HG02885 (cell line): ENCODE measurements around the gene DKK3.
A peak's percentile ranks its signal among the peaks of the same experiment; 100 is the strongest.

Experiments used
- ATAC-seq: cut with Tn5 transposase; IDR thresholded peaks from one replicate; pipeline ENCODE4 v1.9.1; 2021; ENCODE audit warnings: mild to moderate bottlenecking; ENCODE audit not compliant: unreplicated experiment, poor library complexity

DKK3 gene

DNA sequence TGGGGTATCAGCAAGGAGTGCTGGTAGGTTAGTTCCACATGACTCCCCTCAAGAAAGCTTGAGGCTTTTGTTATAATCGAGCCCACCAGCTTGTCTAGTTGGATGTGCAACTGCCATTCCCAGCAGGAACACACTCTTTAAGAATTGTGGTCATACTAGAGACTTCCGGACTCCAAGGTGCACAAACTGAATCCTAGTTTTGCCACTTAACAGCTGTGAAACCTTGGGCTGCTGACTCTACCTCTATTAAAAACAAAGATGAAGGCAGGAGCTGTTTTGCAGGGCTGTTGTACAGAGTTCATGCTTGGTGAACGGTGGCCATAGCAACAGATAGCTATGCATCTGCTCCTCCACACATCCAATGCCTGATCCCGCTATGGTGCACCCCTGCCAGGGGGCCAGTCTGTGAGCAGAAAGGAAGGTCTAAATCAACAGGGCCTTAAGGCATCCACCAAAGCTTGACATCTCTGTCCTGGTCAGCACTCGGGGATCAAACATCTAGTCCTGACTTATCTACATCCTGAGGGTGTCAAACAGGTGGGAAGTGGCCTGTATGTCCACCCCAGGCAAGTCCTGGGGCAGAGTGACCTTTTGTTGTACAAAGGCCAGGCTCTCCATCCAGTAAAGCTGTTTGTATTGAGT is 36.4 kb downstream of the DKK3 start:
- ATAC-seq: no peak

DNA sequence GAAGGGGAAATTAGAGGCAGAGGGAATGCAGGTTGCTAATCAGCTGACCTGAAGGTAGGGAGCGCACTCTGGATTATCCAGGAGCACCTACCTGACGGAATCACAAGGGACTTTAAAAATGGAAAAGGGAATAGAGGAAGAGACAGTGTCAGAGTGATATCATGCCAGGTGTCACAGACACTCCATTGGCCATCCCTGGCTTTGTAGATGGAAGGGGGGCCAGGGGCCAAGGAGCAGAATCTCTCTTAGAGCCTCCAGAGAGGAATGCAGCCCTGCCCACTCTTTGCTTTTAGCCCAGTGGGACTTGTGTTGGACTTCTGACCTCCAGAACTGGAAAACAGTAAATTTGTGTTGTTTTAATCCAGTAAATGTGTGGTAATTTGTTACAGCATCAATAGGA is 37.9 kb downstream of the DKK3 start:
- ATAC-seq: no peak

DNA sequence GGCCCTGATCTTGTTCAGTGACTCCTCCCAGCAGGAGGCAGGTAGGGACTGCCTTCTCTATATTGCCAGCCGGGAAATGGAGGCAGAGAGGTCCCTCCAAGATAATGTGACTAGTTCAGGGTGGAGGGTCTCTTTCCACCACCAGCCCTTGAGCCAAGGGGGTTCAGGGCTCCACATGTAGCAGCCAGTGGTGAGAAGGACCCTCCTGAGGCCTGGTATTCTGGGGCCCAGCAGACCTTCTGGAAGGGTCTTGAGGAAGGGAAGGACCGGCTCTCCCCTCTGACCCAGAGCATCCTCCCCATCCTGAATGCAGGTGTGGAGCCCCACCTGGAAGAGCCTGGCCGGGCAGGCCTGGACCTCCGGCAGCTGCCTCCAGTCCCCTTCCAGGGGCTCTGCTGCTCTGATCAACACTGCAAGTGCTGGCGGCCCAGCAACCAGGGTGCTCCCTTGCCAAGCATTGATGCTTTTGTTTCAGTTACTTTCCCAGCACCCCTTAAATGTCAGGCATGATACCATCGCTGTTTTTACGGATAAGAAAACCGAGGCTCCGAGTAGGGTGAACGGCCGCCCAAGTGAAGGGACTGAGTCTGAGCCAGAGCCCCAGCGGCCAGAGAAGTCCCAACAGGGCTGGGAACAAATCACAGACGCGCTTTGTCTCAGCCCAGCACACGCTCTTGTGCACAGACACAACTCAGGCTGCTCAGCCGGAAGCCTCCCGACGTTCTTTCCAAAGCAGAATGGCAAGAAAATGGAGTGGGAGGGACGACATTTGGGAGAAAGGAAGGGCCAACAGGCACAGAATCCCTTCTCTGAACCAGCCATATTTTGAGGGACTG is 38.8 kb downstream of the DKK3 start:
- ATAC-seq: no peak

DNA sequence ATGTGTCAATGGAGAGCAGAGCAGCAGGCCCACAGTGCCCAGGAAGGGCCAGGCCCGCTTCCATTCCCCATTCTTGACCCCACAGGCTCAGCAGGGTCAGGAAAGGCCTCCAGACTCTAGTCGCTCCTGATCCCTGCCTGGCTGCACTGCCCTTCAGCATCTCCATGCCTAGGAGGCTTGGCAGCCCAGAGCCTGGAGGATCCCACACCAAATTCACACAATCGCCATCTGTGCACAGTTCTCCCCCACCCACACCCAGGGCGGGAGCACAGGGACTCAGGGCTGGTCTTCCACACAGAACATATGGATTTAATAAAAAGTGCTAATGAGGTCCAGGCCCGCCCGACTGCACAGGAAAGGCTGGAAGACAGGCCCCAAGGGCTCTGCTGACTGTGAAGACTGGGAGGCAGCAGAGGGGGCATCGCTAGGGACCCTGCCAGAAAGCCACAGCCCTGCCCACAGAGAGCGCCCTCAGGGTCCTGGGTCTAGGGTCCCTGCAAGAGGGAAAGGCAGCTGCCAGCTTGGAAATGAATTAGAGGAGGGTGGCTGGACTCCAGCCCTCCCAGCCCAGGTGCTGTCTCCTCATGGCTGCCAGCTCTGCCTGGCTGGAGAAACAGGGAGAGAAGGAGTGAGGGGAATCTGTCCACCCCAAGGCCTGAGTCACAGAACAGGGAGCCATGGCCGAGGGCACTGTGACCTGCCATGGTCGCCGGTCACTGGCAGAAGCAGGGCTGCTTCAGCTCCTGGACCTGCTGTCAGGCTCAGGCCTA is 39.7 kb downstream of the DKK3 start:
- no peak for ATAC-seq

DNA sequence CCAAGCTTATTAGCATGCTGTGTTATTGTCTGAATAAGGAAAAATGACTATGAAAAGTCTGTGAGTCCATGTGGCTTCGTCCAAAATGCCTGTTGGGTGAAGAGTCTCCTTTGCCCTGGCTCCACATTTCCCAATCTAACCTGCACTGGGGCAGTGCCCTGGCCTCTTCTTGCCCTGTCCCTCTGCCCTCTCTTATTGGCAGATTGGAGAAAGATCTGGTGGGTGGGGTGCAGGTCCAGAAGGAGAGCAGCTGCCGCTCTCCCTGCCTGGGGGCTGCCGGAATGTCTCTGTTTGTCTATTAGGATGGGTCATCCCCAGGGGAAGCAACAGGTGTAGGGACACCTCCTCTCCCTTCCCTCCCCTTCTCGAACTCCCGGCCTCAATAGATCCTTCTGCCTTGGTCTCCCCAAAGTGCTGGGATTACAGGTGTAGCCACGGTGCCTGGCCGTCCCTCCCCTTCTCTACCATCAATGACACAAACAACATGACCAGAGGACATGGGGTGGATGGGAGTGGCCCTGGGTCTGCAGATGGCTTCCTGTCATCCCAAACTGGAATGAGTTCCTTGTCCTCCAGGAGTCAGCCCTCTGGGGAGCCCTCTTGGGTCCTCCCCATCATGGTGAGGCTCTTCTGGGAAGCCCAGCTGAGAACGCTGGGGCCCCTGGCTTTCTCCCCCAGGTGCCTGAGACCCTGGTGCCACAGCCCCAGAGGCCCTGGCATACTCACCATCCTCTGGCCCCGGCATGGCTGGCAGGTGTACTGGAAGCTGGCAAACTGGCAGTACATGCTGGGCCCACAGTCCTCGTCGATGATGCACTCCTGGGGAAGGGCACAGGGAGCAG is 40.5 kb downstream of the DKK3 start:
- no peak for ATAC-seq

DNA sequence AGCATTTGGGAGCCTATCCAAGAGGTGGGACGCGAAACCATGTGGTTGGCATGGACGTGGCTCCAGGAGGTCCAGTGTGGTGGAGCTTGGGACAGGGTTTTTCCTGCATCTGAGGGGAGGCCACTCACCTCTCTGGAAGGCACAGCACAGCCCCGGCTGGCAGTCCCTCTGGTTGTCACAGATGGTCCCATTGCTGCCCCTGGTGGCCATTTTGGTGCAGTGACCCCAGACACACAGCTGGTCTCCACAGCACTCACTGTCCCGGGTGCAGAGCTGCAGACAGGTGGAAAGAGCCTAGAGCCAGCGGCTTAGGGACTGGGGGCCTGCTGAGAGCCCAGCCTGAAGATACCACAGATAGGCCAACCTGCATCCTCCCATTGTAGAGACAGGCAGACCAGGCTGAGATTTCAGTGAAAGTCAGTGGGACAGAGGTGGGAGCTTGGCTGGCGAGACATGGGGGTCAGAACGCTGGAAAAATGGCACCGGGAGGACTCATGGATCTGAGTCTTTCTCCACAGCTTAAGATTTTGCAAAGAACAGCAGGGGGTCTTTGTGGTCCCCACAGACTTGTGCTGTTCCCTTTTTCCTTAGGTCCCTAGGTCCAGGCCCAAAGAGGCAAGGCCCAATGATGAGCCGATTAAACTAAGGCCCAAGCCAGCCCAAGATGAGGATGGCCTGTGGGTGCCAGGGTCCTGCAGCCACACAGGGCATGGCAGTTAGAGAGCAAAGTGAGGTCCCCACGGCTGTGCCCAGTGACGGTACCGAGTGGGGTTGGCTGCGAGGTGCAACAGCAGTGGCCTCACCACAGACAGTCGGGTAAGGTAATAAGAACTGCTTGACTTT is 41.4 kb downstream of the DKK3 start:
- peak; percentile 97 for ATAC-seq

DNA sequence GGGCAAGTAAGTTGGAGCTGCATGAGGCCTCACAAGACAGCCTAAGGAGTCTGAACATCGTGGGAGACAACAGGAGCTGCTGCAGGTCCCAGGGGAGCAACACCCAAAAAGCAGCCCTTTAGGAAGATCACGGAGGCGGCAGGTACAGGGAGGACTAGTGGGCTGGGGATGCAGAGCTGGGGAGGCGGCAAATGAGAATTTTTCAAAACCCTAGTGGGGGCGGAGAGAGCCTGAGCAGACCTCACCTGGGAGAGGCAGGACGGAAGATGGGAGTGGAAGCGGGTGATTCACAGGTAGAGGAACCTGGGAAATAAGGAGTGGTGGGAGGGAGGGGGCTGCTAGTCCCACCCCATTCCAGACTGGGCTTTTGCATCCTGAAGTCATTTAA is 42.1 kb downstream of the DKK3 start:
- no peak for ATAC-seq

DNA sequence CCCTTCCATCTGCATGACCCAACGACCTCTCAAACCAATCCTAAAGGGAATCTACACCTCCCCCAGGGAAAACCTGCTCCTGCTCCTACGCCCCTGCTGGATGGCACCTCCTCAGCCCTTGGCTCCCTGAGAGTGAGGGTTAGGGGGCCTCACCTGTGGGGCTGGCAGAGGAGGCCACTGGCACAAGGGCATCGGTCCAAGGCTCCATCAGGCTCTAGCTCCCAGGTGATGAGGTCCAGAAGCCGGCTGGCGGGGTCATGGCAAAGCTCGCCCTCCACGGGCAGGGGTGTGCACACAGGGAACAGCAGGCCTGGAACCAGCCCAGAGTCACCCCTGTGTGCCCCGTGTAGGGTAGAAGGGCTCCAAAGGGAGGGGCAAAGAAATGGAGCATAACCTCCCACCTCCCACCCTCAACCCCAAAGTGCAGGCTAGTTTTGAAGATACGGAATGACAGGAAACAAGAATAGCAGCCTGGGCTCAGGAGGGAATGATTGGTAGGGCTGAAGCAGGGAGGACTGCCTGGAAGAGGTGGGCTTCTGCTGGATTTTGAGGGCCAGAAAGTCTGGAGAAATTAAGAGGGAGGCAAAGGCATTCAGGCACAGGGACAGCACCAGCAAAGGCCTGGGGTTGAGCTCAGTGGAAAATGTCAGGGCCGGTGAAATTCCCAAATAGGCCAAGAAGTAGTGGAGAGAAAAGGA is 42.6 kb downstream of the DKK3 start:
- ATAC-seq: no peak

DNA sequence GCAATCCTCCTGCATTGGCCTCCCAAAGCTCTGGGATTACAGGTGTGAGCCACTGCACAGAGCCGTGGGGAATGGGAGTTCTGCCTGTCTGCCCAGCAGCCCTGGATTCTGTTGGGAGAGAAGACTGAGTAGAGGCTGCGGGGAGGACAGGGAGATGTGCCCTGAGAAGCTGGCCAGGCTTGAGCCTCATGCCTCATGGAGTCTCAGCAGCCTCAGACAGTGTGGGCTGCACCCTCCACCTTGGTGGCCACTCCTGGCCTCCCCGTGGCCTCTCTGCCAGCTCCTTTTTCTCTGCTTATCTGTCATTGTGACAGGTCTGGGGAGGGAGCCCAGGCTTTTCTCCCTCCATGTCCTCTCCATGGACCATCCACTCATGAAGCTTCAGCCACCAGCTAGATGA is 43.2 kb downstream of the DKK3 start:
- ATAC-seq: no peak

DNA sequence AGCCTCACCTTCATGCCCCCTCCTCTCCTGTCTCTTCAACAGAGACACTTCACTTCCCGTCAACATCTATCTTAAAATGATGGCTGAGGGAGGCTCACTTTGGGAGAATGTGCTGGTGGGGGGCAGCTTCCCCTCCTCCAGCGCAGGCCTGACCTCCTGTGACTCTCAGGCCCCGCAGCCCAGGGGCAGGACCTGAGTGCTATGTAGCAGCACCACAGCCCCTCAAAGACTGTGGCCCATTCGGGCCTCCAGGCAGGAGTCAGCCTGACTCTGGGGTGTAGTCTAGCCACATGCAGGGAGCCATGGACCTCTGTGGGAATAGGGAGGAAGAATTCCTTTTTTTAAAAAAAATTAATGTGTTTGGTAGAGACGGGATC is 43.7 kb downstream of the DKK3 start:
- no peak for ATAC-seq

DNA sequence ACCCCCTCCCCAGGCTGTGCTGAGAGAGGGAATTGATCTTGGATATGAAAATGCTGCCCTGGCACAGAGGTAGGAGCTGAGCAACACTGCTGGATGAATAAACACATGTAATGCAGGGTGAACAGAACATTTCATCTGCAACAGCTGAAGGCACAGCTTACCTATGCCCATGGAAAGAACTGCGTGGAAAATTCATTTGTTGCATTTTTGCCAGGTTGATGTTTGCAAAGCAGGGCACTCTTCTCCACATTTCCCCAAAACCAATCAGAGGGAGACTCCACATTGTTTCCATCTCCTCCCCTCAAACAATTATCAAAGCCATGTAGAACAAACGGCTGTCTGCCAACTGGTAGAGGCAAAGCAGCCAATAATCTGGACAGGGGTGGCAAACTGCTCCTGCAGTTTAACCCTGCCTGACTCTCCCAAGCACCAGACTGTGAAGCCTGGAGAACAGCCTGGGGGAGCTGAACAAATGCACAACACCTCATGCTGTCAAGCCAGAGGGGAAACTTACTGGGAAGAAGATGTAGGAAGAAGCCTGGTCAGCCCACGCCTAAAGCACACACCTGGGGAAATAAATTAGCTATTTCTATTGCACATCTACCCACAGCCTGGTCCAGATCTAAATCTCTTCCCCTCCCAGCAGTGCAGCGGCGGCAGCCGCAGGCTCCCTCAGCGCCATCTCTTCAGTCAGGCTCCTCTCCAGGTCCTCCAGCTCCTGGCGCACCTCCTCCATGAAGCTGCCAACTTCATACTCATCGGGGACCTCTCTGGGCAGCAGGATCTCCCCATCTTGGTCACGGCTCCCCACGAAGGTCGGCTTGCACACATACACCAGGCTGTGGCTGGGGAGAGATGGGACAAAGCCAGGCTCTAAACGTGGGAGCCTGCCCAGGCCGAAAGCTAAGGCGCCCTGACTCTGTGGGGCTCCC is 44.3 kb downstream of the DKK3 start:
- no peak for ATAC-seq

DNA sequence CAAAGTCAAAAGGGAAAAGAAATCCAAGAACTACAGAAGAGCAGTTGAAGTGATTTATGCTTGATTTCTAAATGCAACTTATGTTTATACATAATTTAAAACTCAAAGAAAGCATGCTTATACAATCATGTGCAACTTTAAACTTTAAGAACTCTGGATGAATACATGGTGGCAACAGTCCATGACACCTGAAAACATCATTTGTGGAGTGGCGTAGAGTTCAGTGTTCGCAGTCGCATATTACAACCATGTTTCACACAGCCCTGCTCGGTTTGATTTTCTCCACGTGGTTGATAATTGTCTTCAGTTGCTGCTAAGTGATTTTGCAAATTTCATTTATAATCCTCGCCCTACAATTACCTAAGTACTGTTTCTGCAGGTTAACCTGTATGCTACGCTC is 45.4 kb downstream of the DKK3 start:
- no peak for ATAC-seq

DNA sequence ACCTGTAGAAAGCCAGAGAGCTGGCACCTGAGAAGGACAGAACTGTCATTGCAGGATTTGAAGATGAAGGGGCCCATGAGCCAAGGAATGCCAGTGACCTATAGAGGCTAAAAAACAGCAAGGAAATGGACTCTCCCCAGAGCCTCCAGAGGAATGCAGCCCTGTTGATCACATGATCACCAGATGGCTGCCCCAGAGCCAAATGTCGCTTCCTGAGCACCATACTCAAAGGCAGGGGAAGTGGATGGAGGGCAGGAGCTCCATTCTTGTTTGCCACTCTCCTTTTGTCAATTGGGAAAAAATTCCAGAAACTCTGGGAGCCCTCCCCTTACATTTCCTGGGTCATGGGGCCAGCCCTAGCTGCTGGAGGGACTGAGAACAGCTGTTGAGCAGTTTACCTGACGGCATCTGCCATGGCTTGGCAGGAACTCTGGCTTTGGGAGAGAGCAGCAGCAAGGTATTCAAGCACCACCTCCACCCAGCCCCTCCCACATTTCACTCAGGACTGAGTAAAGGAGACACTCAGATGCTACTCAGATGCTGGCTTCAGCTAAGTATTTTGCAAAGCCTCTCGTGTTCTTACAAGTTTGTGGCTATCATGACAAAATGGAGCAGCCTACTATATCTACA is 46.9 kb downstream of the DKK3 start:
- no peak for ATAC-seq

DNA sequence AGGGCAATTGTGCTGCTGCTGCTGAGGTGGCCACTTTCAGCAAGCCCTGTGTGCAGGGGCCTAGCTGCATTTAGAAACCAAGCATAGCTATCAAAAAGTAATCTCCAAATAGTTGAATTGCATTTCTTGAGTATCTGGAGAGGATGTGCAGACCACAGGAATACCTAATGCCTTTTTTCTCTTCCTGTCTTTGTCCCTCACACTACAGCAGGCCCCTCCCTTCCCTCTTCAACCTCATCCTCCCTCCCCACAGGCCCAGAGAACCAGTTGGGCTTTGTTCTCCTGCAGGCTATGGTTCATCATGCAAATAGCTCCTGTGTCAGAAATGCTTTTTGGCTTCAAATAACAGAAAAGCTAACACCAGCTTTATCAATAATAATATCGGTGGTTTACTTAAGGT is 47.7 kb downstream of the DKK3 start:
- ATAC-seq: no peak

DNA sequence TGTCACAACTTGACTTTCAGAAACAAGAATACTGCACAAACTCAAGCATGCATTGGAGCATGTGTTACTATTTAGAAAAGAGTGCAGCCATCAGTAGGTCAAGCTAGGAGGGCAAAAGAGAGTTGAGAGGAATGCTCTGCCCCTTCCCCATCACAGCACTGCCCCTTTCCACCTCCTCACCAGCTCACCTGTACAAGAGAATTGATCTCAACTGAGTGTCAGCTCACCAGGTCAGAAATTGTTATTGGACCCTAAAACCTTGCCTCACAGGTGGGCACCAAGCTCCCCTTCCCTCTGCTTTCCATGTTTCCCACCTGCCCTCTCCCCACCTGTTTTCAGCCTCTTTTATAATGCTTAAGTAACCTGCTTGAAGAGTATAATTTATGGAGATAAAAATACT is 48.8 kb downstream of the DKK3 start:
- no peak for ATAC-seq

DNA sequence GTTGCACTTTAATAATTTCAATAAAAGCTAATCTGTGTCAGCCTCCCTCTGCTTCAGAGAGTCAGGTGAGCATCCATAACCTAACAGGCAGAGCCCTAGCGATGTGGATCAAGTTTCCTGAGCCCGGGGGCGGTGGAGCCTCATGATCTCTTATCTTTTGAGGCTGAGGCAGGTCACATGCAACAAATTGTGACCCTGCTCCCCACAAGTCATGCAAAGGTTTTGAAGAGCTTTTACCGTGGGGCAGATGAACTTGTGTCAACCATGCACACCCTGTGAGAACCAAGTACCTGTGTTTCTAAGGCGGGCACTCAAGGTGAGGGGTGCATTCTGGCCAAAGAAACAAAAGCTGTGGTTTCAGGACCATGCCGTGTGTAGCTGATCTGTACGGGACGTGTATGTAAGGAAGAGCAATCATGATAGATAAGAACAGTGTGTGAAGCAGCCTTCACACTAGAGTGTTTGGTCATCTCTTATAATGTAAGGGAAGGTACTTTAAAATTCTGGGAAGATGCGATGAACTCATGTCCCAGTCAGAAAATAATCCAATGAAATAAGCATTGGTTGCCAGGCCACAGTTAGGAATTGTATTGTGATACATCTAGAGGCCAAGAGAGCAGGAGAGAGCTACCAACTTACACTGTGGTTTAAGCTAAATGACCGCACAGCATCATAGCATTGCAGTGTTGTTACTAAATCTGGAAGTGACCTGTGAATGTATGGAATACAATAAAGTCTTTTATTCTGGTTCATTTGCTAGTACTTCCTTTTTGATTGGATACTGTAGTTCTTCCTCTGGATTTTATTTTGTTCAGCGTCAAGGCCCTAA is 49.8 kb downstream of the DKK3 start:
- no peak for ATAC-seq

DNA sequence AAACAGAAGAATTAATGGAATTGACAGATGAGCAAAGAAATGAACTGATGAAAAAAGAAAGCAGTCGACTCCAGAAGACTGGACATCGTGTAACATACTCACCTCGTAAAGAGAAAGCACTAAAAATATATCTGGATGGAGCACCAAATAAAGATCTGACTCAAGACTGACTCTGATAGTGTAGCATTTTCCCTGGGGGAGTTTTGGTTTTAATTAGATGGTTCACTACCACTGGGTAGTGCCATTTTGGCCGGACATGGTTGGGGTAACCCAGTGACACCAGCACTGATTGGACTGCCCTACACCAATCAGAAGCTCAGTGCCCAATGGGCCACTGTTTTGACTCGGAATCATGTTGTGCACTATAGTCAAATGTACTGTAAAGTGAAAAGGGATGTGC is 52.4 kb downstream of the DKK3 start:
- no peak for ATAC-seq
